GM19025 (cell line): Measurements from ENCODE around the gene KIF22.
"Not testable (repeated sequence)": the region's sequence is repeated elsewhere in the genome, so short reads cannot be mapped to it uniquely, and the experiment has no call there.

Source experiments
- ATAC-seq: cut with Tn5 transposase; IDR thresholded peaks from one replicate; pipeline ENCODE4 v1.9.1; 2021; ENCODE audit warnings: mild to moderate bottlenecking, low read depth, moderate library complexity; ENCODE audit not compliant: unreplicated experiment

Gene KIF22

DNA sequence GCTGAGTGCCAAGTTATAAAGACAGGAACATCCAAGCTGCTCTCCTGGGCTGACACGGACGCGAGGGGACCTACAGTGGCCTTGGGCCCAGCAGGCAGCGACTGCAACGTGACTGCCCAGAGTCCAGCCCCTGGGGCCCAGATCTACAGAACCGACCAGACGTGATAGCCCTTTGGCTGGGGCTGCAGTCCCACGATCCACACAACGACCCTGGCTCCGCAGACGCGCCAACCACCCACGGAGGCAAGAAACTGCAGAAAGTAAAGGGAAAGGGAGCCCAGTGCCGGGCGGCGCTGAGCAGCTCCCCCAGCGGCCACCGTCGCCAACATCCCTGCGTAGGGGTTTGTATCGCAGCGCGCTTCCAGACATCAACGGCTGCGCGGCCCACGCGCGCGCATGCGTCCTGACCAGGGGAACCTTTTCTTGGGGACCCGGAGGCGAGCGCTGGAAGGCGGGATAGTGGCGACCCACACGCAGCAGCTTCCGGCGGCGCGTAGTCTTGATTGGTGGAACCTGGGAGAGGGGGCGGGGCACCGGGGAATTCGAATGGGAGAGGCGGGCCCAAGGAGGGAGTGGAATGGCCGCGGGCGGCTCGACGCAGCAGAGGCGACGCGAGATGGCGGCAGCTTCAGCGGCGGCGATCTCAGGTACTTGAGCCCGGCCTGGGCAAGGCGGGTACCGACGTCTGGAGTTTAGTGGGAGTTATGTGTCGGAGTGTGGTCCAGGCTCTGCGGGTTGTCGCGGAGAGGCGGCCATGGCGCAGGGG is at the start of gene KIF22:
Gene KIF22 (plus strand): TSS at position 569 of the 766 bp plus-strand sequence. CDS start 9 bp downstream, at position 578.
- ATAC-seq = peak; percentile 94

DNA sequence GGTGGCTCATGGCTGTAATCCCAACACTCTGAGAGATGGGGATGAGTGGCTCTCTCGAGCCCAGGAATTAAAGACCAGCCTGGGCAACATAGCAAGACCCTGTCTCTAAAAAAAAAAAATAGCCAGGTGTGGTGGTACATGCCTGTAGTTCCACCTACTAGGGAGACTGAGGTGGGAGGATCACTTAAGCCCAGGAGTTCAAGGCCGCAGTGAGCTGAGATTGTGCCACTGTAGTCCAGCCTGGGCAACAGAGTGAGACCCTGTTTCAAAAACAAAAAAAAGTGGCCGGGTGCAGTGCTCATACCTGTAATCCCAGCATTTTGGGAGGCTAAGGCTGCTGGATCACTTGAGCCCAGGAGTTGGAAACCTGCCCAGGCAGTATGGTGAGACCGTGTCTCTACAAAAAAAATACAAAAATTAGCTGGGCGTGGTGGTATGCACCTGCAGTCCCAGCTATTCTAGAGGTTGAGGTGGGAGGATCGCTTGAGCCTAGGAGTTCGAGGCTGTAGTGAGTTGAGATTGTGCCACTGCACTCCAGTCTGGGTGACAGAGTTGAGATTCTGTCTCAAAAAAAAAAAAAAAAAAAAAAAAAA is 47.8 kb upstream of the KIF22 start:
- ATAC-seq = no peak

DNA sequence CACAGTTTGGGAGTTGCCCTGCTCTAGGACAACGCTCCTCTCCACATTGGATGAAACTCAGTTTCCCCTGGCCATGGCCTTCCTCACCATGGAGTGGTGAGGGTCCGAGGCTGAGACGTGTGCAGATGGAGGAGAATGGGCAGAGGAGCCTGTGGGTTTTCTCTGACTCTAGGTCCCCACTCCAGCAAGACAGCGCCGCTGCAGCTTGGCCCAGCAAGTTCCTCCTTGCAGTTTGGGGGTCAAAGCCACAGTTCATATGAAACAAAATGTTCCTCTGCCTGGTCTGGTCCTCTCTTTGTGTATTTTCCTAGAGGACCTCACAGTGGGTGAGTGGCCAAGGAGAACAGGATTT is 47.1 kb upstream of the KIF22 start:
- ATAC-seq = no peak

DNA sequence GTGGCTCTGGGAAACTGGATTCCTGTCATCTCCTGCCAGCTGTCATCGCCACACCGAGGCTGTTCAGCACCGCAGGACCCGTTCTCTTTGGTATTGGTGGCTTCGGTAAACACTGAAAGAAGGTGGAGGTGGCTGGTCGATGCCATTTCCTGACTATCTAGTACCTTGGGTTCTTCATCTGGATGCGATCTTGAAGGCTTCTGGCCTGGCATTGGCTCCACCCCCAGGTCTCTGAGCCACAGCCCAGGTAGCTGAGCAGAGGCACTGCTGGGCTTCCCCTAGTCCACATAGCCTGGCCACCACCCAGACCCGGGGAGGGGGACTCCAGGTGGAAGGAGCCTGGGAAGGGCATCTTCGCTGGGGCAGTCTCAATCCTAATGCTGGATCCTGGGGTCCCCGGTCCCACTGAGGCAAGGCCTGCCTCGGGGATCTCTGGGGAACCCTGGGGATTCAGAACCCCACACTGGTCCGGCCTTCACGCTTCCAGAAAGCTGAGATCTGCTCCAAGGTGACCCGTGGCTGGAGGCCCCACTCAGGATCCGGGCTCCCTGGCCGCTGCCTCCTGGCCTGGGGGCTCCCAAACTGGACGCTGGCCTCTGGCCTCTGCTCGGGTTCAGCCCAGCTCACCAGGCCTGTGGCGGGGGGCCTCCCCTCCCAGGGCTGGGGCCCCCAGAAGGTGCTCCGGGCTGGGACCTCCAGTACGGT is 46.6 kb upstream of the KIF22 start:
- no peak for ATAC-seq

DNA sequence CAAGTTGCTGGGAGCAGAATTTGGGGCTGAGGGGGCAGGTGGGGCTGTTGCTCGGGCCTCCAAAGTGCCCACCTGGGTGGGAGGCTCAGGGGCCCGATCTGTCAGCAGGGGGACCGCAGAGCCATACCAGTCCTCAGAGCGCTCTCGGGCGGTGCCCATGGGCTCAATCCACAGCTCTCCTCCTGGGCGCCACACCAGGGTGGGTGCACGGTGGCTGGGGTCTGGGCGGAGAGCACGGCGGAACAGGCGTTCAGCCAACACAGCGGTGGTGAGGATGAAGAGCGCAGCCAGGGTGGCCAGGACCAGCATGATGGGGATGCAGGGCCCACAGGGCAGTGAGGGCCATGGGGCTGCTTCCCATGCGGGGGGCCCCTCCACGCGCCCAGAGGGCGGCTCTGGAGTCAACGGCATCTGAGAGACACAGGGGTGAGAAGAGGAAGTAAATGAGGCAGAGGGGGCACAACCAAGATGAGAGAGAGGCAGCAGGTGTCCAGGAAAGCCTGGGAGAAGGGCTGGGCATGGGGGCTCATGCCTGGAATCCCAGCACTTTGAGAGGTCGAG is 45.9 kb upstream of the KIF22 start:
- ATAC-seq = no peak

DNA sequence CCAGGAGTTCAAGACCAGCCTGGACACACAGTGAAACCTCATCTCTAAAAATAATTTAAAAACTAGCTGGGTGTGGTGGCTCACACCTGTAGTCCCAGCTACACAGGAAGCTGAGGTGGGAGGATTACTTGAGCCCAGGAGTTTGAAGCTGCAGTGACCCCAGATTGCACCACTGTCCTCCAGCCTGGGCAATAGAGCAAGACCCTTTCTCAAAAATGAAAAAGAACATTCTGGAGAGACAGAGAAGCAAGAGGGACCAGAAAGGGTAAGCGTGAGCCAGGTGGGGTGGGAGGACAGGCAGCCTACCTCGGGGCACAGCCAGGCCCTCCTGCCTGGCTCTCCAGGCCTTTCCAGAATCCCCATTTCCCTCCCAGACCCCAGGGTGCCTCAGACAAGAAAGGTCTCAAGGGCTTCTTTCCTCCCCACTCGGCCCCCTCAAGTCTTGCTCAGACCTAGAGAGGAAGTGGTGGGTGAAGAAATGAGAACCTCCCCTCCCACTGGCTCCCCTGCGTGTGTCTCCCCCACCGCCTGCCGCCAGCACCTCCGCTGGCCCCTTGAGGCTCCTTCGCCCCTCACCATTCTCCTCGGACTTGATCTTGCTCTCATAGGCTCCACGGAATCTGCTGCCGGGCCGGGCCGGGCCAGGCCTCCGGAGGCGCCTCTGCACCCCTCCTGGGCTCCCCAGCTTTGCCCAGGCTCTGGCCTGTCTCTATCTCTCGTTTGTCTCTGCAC is 45.3 kb upstream of the KIF22 start:
- ATAC-seq = peak; percentile 32

DNA sequence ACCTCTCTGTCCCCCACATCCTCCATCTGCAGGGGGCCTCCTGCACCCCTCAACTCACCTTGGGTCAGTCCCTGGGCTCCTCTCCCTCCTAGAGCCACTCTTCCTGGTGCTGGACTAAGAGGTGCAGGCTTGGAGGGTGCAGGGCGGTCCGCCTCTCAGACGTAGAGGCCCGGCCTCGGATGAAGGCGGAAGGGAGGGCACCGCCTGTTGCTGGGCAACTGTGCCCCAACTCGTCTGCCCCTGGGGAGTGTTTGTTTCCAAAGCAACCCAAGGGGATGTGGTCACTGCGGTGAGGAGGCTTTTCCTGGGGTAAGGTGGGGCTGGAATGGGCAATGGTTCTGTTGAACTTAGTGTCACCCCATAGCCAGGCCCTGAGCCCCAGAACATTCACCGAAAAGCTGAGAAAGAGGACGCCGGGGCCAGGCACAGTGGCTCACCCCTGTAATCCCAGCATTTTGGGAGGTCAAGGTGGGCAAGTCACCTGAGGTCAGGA is 44.7 kb upstream of the KIF22 start, which contains the start of gene C16orf54:
Gene C16orf54 (minus strand): TSS at position 138 of the 493 bp plus-strand sequence. CDS start 1,039 bp downstream, outside the sequence.
- ATAC-seq = peak; percentile 70

DNA sequence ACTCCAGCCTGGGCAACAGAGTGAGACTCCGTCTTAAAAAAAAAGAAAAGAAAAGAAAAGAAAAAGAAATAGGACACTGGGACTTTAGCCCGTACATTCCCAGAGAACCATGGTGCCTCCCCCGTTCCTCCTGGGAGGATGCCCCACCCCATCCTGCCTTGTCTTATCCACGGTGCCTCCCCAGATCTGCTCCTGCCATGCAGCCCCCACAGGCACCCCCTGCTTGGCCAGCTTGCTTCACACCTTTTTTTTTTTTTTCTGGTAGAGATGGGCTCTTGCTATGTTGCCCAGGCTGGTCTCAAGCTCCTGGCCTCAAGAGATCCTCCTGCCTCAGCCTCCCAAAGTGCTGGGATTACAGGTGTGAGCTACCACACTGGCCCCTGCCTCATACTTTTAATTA is 44.0 kb upstream of the KIF22 start:
- ATAC-seq = not testable (repeated sequence)

DNA sequence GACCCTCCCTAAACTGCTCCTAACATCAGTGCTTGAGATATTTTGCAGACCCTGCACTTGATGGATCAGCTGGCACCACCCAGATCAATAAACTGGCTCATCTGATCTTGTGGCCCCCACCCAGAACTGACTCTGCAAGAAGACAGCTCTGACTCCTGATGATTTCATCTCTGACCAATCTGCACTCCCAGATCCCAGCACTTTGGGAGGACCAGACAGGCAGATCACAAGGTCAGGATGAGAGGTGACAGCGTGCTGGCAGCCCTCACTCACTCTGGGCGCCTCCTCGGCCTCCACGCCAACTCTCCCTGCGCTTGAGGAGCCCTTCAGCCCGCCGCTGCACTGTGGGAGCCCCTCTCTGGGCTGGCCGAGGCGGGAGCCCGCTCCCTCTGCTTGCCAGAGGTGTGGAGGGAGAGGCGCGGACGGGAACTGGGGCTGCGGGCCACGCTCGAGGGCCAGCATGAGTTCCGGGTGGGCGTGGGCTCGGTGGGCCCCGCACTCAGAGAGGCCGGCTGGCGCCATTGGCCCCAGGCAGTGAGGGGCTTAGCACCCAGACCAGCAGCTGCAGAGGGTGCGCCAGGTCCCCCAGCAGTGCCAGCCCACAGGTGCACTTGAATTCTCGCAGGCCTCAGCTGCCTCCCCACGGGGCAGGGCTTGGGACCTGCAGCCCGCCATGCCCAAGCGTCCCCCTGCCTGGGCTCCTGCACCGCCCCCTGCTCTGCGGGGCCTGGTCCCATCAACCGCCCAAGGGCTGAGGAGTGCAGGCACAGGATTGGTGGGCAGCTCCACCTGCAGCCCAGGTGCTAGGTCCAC is 42.4 kb upstream of the KIF22 start:
- ATAC-seq = no peak

DNA sequence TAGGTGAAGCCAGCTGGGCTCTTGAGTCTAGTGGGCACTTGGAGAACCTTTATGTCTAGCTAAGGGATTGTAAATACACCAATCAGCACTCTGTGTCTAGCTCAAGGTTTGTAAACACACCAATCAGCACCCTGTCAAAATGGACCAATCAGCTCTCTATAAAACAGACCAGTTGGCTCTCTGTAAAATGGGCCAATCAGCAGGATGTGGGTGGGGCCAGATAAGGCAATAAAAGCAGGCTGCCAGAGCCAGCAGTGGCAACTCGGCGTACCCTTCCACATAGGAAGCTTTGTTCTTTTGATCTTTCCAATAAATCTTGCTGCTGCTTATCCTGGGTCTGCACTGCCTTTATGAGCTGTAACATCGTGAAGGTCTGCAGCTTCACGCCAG is 41.8 kb upstream of the KIF22 start:
- ATAC-seq = not testable (repeated sequence)

DNA sequence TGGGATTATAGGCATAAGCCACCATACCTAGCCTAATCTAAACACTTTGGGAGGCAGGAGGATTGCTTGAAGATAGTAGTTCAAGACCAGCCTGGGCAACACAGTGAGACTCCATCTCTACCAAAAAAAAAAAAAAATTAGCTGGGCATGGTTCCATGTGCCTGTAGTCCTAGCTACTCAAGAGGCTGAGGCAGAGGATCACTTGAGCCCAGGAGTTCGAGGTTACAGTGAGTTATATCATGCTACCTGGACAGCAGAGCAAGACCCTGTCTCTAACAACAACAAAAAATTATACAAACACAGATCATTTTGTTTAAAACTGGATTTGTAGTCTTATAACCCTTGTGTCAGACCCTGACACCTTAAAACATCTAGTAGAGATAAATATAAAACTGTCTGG is 37.0 kb upstream of the KIF22 start:
- no peak for ATAC-seq

DNA sequence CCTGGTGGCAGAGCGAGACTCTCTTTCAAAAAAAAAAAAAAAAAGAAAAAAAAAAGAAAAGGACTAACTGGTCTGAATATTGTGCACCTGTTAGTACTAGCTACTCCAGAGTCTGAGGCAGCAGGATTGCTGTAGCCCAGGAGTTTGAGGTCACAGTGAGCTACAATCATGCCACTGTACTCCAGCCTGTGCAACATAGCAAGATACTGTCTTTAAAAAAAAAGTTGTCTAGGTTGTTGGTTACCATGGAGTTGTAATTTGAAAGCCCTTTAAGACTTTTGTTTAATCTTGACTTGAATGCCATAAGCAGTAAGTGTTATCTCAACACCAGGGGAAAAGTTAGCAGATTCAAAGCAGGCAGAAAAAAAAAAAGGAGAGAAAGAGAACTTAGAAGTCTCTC is 33.9 kb upstream of the KIF22 start:
- ATAC-seq = no peak

DNA sequence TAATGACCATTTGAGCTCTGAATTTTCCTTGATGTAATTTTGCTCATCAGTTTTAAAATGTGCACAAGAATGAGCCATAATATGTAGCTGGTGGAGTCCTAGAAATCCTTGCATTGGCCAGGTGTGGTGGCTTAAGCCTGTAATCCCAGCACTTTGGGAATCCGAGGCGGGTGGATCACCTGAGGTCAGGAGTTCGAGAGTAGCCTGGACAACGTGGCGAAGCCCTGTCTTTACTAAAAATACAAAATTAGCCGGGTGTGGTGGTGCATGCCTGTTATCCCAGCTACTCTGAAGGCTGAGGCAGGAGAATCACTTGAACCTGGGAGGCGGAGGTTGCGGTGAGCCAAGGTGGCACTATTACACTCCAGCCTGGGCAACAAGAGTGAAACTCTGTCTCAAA is 33.5 kb upstream of the KIF22 start:
- ATAC-seq = not testable (repeated sequence)

DNA sequence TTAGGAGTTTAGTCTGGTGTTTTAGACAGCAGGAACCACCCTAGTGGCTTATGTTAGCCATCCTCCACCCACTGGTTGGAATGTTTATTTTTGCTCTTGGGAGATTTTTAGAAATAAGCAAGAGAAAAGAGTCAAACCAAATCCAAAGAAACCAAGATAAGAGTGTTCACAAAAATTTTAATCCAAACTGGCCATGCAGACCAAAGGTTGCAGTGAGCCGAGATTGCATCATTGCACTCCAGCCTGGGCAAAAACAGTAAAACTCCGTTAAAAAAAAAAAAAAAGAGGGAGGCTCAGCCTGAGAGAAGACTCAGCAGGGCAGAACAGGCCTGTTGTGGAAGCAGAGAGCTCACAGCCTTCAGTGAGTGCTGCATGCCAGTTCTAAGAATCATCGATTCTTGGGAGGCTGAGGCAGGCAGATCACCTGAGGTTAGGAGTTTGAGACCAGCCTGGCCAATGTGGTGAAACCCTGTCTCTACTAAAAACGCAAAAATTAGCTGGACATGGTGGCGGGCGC is 32.5 kb upstream of the KIF22 start:
- ATAC-seq = no peak

DNA sequence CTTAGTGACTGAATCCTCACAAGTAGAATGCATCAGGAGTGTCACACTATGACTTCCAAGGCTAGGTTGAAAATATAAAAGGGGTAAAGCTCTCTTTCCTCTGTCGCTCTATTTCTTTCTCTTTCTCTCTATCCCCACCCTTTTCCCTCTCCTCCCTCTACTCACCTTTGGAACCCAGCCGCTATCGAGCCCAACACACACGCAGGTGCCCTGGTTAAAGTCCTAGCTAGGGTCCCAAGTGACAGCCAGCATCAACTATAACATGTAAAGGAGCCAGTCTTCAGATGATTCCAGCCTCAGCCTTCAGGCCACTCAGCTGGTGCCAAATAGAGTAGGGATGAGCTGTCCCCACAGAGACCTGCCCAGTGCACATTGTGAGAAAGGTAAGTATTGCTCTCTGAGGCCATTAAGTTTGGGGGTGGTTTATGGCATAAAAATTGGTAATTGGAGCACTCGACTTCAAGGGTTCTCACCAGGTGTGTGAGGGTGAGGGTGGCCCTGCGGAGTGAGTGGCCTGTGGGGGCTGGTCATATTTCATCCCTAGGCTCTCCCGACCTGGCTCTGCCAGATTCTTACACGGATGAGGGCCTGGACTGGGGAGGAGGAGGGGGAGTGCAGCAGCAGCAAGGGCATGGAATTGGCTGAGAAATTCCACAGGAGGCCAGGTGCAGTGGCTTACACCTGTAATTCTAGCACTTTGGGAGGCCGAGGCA is 29.8 kb upstream of the KIF22 start:
- ATAC-seq = no peak

DNA sequence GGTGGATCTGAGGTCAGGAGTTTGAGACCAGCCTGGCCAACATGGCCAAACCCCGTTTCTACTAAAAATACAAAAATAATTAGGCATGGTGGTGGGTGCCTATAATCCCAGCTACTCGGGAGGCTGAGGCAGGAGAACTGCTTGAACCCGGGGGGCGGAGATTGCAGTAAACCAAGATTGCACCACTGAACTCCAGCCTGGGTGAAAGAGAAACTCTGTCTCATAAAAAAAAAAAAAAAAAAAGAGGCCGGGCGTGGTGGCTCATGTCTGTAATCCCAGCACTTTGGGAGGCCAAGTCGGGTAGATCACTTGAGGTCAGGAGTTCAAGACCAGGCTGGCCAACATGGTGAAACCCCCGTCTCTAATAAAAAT is 29.3 kb upstream of the KIF22 start:
- ATAC-seq = not testable (repeated sequence)

DNA sequence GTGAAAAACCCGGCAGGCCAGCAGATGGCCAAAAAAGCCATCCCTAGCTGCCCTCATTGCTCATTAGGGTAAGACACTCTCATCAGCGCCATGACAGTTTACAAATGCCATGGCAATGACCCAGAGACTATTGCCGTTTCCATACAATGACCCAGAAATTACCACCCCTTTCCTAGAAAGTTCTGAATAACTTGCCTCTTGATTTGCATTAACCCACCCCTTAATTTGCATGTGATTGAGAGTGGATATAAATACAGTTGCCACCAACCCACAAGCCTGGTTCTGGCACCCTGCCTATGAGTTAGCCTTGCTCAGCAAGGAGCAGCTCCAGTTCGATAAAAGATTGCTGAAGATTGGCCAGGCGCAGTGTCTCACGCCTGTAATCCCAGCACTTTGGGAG is 28.7 kb upstream of the KIF22 start:
- no peak for ATAC-seq

DNA sequence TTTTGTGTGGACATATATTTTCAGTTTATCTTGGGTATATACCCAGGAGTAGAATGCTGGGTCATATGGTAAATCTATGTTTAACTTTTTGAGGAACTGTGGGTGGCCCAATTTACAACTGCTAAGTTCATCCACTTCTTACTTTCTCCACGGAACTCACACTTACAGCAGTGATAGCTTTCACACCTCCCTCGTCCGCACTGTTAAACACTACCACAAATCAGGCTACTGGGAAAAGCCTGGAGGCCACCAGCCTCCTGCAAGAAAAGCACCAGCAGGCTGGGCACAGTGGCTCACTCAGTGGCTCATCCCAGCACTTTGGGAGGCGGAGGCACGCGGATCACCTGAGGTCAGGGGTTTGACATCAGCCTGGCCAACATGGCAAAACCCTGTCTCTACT is 27.2 kb upstream of the KIF22 start:
- no peak for ATAC-seq
